Skin epidermis (tissue), 12 donors: ENCODE measurements around the gene TM9SF1.

Experiments
- H3K27ac ChIP-seq, 21 experiments: fragments of 200-600 bp; sonication (generic) in 11 of 21; one replicate each; pipeline ENCODE4 v1.5.0; 2020; ENCODE audit warnings: mild to moderate bottlenecking in 3 of 21, inconsistent platforms in 2 of 21, moderate library complexity in 2 of 21
- H3K4me3 ChIP-seq, 7 experiments: fragments of 200-600 bp; sonication (generic) in 2 of 7; one replicate each; pipeline ENCODE4 v1.5.0; 2020; ENCODE audit warnings: inconsistent platforms in 2 of 7, mild to moderate bottlenecking in 2 of 7, moderate library complexity in 1 of 7

Gene TM9SF1

DNA sequence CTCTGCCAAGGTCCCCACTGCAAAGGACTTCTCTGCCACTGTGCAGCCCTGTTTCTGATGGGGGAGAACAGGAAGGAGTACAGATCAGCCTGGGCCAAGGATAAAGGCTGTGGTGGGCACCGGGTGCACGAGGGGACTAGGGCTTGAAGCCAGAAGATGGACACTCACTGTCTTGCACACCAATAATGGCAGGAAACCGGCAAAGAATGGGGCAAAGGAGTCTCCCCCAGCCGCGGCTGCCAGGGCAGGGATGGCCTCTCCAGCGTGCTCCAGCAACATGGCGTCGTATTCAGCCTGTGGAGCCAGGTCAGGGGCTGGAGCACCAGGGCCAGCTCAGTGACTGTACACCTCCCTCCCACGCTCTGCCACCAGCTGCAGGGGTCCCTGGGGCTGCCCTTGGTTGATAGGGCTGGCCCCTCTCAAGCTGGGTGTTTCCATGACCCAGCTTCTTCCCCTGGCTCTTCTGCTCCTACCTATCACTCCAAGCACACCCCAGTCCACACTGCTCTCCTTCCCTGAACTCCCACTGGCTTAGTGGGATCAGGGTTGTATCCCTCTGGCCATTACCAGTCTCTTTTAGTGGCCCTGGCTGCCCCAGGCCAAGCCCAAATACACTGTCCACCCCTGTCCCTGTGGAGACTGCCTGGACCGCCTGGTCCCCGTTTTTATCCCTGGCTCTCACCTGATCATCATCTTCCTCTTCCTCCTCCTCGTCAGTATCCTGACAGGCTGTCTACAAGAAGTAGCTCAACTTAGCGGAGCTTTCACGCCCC, 12.9 kb downstream of the TM9SF1 start:
- no peak overlapping the region for H3K4me3 ChIP-seq
- H3K27ac ChIP-seq = peak overlapping the region in 1 of 21 experiments; percentile 25

GRCh38 chr14:24181371-24182077, 13.7 kb downstream of the TM9SF1 start:
- H3K27ac ChIP-seq = no peak overlapping the region
- H3K4me3 ChIP-seq = no peak overlapping the region

GRCh38 chr14:24179961-24180796, 15.1 kb downstream of the TM9SF1 start:
- H3K4me3 ChIP-seq = no peak overlapping the region
- peak overlapping the region in 8 of 21 experiments; percentile 21 to 69 (median 62) for H3K27ac ChIP-seq

DNA sequence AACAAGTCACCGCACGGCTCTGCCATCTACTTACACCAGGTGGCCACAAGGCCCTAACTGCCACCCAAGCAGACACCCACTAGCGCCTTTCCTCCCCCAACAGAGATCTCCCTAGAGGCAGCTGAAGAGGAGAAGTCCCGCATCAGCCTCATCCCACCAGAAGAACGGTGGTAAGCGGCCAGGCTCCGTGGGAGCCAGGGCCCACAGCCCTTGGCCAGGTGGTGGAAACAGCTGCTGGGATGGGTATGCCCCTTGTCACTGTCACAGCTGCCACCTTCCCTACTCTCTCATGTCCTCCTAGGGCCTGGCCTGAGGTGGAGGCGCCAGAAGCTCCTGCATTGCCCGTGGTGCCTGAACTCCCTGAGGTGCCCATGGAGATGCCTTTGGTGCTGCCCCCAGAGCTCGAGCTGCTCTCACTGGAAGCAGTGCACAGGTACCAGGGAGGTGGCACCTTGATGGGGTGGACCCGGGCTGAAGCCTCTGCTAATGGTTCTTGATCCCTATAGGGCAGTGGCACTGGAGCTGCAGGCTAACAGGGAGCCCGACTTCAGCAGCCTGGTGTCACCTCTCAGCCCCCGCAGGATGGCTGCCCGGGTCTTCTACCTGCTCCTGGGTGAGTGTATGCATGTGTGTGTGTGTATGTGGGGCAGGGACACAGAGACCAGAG, 15.8 kb downstream of the TM9SF1 start:
- H3K4me3 ChIP-seq = no peak overlapping the region
- peak overlapping the region in 7 of 21 experiments; percentile 29 to 69 (median 63) for H3K27ac ChIP-seq

DNA sequence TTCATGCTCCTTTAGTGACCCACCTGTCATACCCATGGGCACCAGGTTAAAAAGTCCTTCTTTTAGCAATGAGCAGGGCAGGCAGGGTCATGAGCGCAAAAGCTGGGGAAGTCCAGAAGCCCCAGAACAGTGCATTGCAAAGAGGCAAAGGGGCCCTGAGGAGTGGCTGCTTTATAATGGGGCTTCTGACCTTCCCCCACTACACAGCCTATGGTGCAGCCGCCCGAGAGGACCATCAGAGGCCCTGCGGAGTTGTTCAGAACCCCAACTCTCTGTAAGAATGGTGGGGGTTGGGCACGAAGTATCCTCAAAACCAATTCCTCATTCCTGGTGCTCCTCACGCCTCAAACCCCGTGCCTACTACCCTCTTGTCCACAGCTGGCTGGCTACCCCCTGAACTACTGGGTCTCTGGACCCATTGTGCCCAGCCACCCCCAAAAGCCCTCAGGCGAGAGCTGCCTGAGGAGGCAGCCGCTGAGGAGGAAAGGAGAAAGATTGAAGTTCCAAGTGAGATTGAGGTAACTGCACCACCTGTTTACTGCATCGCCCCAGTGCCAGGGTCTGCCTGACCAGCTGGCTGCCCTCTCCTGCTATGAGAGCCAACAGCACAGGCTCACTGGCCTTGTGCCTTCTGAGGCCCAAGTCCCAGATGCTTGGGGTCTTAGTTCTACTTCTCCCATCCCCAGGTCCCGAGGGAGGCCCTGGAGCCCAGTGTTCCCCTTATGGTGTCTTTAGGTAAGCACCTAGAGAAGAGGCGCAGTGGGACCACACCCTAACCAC, 16.7 kb downstream of the TM9SF1 start:
- peak overlapping the region in 3 of 21 experiments; percentile 40 to 69 (median 67) for H3K27ac ChIP-seq
- no peak overlapping the region for H3K4me3 ChIP-seq

DNA sequence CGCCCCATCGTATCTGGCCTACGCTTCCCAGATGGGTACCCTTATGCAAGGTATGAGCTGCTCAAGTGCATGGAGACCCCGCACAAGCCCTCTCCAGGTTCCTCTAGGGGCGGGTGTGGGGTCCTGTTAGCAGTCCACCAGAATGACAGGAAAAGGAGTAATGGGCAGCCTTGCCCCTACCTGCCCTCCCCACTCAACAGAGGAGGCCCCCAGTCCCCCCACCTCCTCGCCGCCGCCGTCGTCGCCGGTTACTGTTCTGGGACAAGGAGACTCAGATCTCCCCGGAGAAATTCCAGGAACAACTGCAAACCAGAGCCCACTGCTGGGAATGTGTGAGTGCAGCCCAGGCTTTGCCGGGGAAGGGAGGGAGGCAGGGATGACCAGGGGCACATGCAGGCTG, 17.4 kb downstream of the TM9SF1 start:
- Histone ChIP-seq H3K27ac (no peak overlapping the region), H3K4me3 (no peak overlapping the region)

GRCh38 chr14:24177041-24177825, 18.0 kb downstream of the TM9SF1 start:
- Histone ChIP-seq H3K4me3 (no peak overlapping the region), H3K27ac (no peak overlapping the region)

GRCh38 chr14:24176599-24176998, 18.6 kb downstream of the TM9SF1 start:
- Histone ChIP-seq H3K27ac (no peak overlapping the region), H3K4me3 (no peak overlapping the region)

DNA sequence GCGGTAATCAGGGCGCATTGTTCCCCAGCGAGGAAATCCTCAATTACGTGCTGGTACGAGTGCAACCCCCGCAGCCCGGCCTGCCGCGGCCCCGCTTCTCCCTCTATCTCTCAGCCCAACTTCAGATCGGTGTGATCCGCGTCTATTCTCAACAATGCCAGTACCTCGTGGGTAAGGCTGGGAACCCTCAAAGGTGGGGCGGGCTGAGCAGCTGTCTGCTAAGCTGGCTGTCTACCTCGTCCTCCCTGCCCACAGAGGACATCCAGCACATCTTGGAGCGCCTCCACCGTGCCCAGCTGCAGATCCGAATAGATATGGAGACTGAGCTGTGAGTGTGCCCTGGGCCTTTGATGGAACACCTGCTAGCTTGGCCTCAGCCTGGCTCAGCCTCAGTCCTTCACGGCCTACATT, 22.4 kb downstream of the TM9SF1 start:
- H3K27ac ChIP-seq = no peak overlapping the region
- H3K4me3 ChIP-seq = no peak overlapping the region

GRCh38 chr14:24172261-24172860, 22.9 kb downstream of the TM9SF1 start:
- peak overlapping the region in 4 of 7 experiments; percentile 0 to 15 (median 14) for H3K4me3 ChIP-seq
- peak overlapping the region in 2 of 21 experiments; percentile 34 to 36 for H3K27ac ChIP-seq

GRCh38 chr14:24171422-24172260, 23.6 kb downstream of the TM9SF1 start, which contains the start of gene REC8:
Gene REC8 (plus strand): TSS chr14:24172080. CDS start chr14:24172553, 473 bp downstream.
- peak within 1 kb of the TSS in 2 of 21 experiments; percentile 34 to 36 for H3K27ac ChIP-seq
- H3K4me3 ChIP-seq = peak within 1 kb of the TSS in 4 of 7 experiments; percentile 0 to 15 (median 14)

DNA sequence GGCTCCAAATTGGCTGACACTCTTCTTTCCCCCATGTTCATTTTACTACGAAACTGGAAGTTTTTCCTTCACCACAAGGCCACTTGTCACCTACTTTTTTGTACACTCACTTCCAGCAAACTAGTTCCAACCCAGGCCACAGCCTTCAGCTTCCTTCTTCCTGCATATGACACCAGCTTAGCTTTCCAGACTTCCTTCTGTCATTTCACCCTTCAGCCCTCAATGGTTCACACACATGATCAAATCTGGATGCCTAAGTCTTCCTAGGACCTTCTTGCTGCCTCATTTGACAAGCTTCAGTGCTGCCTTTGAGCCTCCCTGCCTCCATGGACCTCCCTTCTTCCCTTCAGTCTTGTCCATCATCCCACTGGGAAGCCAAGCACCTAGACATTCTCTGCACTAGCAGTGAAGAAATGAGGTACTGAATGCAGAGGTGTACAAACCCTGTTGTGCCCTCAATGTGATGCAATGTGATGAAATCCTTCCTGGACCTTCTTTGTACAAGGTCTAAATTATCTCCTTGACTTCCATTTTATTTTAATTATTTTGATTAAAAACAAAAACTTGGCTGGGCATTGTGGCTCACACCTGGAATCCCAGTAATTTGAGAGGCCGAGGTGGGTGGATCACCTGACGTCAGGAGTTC, 27.6 kb downstream of the TM9SF1 start:
- Histone ChIP-seq H3K4me3 (no peak overlapping the region), H3K27ac (peak overlapping the region in 1 of 21 experiments; percentile 2)

GRCh38 chr14:24165785-24166184, 29.5 kb downstream of the TM9SF1 start:
- H3K27ac ChIP-seq = no peak overlapping the region

DNA sequence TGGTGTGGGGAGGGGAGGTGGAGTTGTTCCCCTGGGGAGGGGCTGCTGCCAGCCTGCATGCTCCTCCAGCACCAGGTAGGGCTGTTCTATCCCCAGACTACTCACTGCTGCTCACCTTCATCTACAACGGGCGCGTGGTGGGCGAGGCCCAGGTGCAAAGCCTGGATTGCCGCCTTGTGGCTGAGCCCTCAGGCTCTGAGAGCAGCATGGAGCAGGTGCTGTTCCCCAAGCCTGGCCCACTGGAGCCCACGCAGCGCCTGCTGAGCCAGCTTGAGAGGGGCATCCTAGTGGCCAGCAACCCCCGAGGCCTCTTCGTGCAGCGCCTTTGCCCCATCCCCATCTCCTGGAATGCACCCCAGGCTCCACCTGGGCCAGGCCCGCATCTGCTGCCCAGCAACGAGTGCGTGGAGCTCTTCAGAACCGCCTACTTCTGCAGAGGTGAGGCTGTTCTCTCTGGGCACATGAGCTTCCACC, 30.7 kb downstream of the TM9SF1 start:
- H3K4me3 ChIP-seq = no peak overlapping the region
- peak overlapping the region in 5 of 21 experiments; percentile 2 to 98 (median 14) for H3K27ac ChIP-seq

More at GRCh38 chr14:24165785-24166184, 29.5 kb downstream of the TM9SF1 start:
- no peak overlapping the region for H3K4me3 ChIP-seq

- Histone ChIP-seq H3K4me3 (peak overlapping the region; percentile 54 to 76 (median 72)), H3K27ac (peak overlapping the region in 20 of 21 experiments; percentile 86 to 100 (median 98))
These were observed 33.1 kb downstream of the TM9SF1 start for GRCh38 chr14:24162093-24162492.
